Measurements from ENCODE around the gene KLHL29. TPM values are rescaled to one million over a fixed set of nuclear protein-coding genes. Genes with fewer than 3 reads are reported as not detected.

The KLHL29 gene
- total RNA-seq, 1 donor from 2014 or later: 36.5 TPM

DNA sequence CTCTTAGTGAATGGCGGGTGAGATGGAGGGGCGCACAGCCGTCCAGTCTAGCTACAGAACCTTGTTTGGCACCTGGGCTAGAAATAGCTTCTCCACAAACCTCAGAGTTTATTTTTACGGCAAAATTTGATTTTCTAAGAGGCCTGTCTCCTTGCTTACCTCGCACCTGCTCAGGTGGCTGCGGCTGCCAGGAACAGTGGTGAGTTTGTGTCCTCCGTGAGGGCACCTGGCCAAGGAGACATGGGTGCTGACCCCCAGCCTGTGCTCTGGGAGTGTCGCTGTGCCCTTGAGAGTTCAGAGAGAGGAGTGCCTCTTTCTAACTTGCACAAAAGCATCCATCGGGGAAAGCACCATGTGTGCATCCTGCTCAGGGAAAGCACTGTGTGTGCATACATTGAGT lies 97.2 kb downstream of the KLHL29 start:
- Mint-ChIP-seq H3K9me3 (ENCODE audit: unreplicated experiment) (peaks cover 14% of the 10 kb centered on the region), H3K27me3 (ENCODE audit: unreplicated experiment) (peaks cover 6% of the 10 kb centered on the region), H3K4me1 (ENCODE audit: low read depth, unreplicated experiment) (peaks cover 59% of the 10 kb centered on the region), H3K27ac (ENCODE audit: unreplicated experiment) (no peak overlapping the region), H3K36me3 (ENCODE audit: unreplicated experiment) (no peaks in the 10 kb centered on the region), H3K4me3 (ENCODE audit: unreplicated experiment) (no peak overlapping the region)
- no peak for DNase-seq
- TF ChIP-seq, protein P1, sequence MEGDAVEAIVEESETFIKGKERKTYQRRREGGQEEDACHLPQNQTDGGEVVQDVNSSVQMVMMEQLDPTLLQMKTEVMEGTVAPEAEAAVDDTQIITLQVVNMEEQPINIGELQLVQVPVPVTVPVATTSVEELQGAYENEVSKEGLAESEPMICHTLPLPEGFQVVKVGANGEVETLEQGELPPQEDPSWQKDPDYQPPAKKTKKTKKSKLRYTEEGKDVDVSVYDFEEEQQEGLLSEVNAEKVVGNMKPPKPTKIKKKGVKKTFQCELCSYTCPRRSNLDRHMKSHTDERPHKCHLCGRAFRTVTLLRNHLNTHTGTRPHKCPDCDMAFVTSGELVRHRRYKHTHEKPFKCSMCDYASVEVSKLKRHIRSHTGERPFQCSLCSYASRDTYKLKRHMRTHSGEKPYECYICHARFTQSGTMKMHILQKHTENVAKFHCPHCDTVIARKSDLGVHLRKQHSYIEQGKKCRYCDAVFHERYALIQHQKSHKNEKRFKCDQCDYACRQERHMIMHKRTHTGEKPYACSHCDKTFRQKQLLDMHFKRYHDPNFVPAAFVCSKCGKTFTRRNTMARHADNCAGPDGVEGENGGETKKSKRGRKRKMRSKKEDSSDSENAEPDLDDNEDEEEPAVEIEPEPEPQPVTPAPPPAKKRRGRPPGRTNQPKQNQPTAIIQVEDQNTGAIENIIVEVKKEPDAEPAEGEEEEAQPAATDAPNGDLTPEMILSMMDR (IDR thresholded peaks at IDR 0.05; ENCODE audit: partially characterized antibody, unreplicated experiment): no peak

DNA sequence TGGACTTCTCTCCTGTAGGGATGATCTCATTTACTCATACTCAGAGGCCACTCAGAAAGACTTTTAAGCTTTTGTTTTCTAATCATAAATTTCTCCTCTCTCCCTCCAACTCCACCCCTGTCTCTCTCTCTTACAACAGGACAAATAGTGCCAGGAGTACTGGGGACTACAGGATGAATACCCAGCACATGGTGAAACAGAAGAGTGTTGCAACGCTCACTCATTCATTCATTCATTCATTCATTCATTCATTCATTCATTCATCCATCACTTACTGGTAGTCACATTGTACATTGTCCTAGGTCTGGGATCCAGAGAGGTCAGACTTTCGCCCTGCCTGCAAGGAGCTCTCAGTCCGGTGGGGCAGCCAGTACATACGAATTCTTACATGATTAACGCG lies 97.6 kb downstream of the KLHL29 start:
- Mint-ChIP-seq H3K4me1 (ENCODE audit: low read depth, unreplicated experiment) (peaks cover 58% of the 10 kb centered on the region), H3K27me3 (ENCODE audit: unreplicated experiment) (peaks cover 6% of the 10 kb centered on the region), H3K4me3 (ENCODE audit: unreplicated experiment) (peak overlapping the region; percentile 51), H3K9me3 (ENCODE audit: unreplicated experiment) (peaks cover 13% of the 10 kb centered on the region), H3K27ac (ENCODE audit: unreplicated experiment) (peak overlapping the region; percentile 30), H3K36me3 (ENCODE audit: unreplicated experiment) (no peaks in the 10 kb centered on the region)
- DNase-seq: no peak
- TF ChIP-seq, protein P1 (IDR thresholded peaks at IDR 0.05; ENCODE audit: partially characterized antibody, unreplicated experiment): no peak

DNA sequence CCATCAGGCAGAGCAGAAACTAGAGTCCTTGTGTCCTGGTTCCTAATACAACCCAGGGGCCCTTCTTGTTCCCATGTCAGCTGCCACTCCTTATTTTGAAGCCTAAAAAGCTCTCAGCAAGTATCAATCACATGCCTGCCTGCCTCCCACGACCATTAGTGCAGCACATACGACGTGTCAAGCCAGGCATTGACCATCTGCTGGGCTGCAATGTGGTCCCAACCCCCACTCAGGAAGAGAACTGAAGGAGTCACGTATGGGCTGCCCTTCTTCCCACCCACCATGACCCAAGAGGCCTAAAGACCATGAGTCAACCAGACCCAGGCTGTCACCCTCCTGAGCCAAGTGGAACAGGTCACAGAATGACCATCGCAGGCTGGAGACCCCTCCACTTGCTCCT lies 98.8 kb downstream of the KLHL29 start:
- no peaks in the 10 kb centered on the region for H3K36me3 Mint-ChIP-seq (ENCODE audit: unreplicated experiment)
- H3K27ac Mint-ChIP-seq (ENCODE audit: unreplicated experiment): peak overlapping the region; percentile 92
- peaks cover 8% of the 10 kb centered on the region for H3K9me3 Mint-ChIP-seq (ENCODE audit: unreplicated experiment)
- TF ChIP-seq, protein P1 (IDR thresholded peaks at IDR 0.05; ENCODE audit: partially characterized antibody, unreplicated experiment): no peak
- peak overlapping the region; percentile 63 for H3K4me3 Mint-ChIP-seq (ENCODE audit: unreplicated experiment)
- peaks cover 55% of the 10 kb centered on the region for H3K4me1 Mint-ChIP-seq (ENCODE audit: low read depth, unreplicated experiment)
- DNase-seq: peak; percentile 38
- peaks cover 6% of the 10 kb centered on the region for H3K27me3 Mint-ChIP-seq (ENCODE audit: unreplicated experiment)

DNA sequence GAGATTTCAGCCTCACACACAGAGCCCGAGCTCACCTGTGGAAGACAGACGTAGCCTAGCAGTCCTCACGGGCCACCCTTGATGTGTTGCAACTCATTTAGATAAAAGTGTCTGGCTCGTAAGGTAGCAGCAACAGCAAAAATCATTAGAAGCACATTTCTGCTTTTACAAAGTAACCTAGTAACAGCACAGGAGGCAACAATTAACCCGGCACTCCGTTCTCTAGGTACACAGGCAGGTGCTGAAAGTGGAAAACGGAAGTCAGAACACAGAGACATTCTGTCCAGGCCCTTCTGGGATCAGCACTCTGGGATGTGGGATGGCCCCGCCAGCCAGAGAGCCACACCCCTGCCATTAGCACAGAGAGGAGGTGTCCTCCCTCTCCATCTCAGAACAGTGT lies 99.3 kb downstream of the KLHL29 start:
- Mint-ChIP-seq H3K36me3 (ENCODE audit: unreplicated experiment) (no peaks in the 10 kb centered on the region), H3K9me3 (ENCODE audit: unreplicated experiment) (peaks cover 7% of the 10 kb centered on the region), H3K27ac (ENCODE audit: unreplicated experiment) (peak overlapping the region; percentile 92), H3K4me1 (ENCODE audit: low read depth, unreplicated experiment) (peaks cover 50% of the 10 kb centered on the region), H3K4me3 (ENCODE audit: unreplicated experiment) (peak overlapping the region; percentile 63), H3K27me3 (ENCODE audit: unreplicated experiment) (peaks cover 6% of the 10 kb centered on the region)
- TF ChIP-seq, protein P1 (IDR thresholded peaks at IDR 0.05; ENCODE audit: partially characterized antibody, unreplicated experiment): no peak
- DNase-seq: no peak

DNA sequence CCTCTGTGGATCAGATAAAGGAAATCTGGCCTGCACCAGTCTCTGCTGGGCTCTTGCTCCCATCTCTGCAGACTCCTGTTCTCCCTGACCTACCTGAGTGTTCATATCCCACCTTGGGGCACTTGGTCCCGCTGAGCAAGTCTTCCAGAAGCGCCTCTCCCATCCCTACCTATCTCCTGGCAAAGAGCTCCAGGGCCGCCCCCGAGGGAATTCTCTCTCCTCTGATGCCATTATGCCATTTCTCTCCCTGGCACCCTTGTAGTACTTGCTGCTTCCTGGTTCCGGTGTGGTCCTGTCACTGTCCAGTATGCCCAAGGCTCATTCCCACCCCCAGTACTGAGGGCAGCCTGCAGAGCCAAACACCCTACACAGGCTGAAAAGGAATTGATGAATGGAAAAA lies 99.8 kb downstream of the KLHL29 start:
- no peak for DNase-seq
- Mint-ChIP-seq H3K27me3 (ENCODE audit: unreplicated experiment) (peaks cover 6% of the 10 kb centered on the region), H3K4me3 (ENCODE audit: unreplicated experiment) (peak overlapping the region; percentile 71), H3K4me1 (ENCODE audit: low read depth, unreplicated experiment) (peaks cover 50% of the 10 kb centered on the region), H3K9me3 (ENCODE audit: unreplicated experiment) (peaks cover 10% of the 10 kb centered on the region), H3K36me3 (ENCODE audit: unreplicated experiment) (no peaks in the 10 kb centered on the region), H3K27ac (ENCODE audit: unreplicated experiment) (peak overlapping the region; percentile 68)
- TF ChIP-seq, protein P1 (IDR thresholded peaks at IDR 0.05; ENCODE audit: partially characterized antibody, unreplicated experiment): no peak
